OCI-LY7 (cell line): ENCODE measurements around the gene APBB2. TPM values are rescaled to one million over a fixed set of nuclear protein-coding genes. Genes with fewer than 3 reads are reported as not detected.

ENCODE experiments used
- BruUV-seq: library from RNA; stranded (reverse); fragments of 400-500 nt; replicated peaks from 2 replicates; lab custom pipeline; 2021; lab: Mats Ljungman, UMichigan
- CTCF ChIA-PET: fragments of 300-600 bp; sonication (Branson Sonifier 250); formaldehyde crosslinking; loops from one replicate; lab custom pipeline; 2022; ENCODE audit warnings: antibody characterized with exemption; ENCODE audit not compliant: unreplicated experiment; lab: Charles Lee
- POLR2A ChIA-PET: fragments of 300-600 bp; sonication (Branson Sonifier 250); formaldehyde crosslinking; loops from one replicate; lab custom pipeline; 2022; ENCODE audit warnings: antibody characterized with exemption; lab: Charles Lee
- DNase-seq: peaks from one replicate; pipeline ENCODE4 v3.0.0-alpha.2; 2015; ENCODE audit warnings: low spot score
- H2AFZ ChIP-seq: fragments of 200-600 bp; sonication (generic), shearing (Covaris generic); 2 replicates; pipeline ENCODE4 v1.6.1; 2014; ENCODE audit warnings: mild to moderate bottlenecking, antibody characterized with exemption, low read length, moderate library complexity
- H3K27ac ChIP-seq: fragments of 200-600 bp; sonication (generic); 2 replicates; pipeline ENCODE4 v1.5.1; 2014; ENCODE audit warnings: mixed run types, low read depth, mild to moderate bottlenecking, moderate library complexity, low read length, inconsistent platforms; ENCODE audit not compliant: poor library complexity, severe bottlenecking
- H3K36me3 ChIP-seq: fragments of 200-600 bp; sonication (generic); 2 replicates; pipeline ENCODE4 v1.6.1; 2014; ENCODE audit warnings: mild to moderate bottlenecking, antibody characterized with exemption, low read length, moderate library complexity, mixed read lengths; ENCODE audit not compliant: insufficient read depth
- H3K4me1 ChIP-seq: fragments of 200-600 bp; sonication (generic); 2 replicates; pipeline ENCODE4 v1.5.1; 2014; ENCODE audit warnings: mild to moderate bottlenecking, low read length; ENCODE audit not compliant: insufficient read depth, poor library complexity, severe bottlenecking
- H3K4me2 ChIP-seq: fragments of 200-600 bp; sonication (generic); 2 replicates; pipeline ENCODE4 v1.6.1; 2014; ENCODE audit warnings: mild to moderate bottlenecking, low read length
- H3K4me3 ChIP-seq: fragments of 200-600 bp; sonication (generic); 2 replicates; pipeline ENCODE4 v1.5.1; 2014; ENCODE audit warnings: mild to moderate bottlenecking, low read depth, low read length; ENCODE audit not compliant: poor library complexity, severe bottlenecking
- H3K79me2 ChIP-seq: fragments of 200-600 bp; sonication (generic); 2 replicates; pipeline ENCODE4 v1.6.1; 2016; ENCODE audit warnings: low read depth, mild to moderate bottlenecking, low read length, moderate library complexity, mixed read lengths; ENCODE audit not compliant: insufficient read depth
- H3K9me2 ChIP-seq: fragments of 200-600 bp; sonication (generic); 2 replicates; pipeline ENCODE4 v1.6.1; 2016; ENCODE audit warnings: mild to moderate bottlenecking, low read length, mixed read lengths; ENCODE audit not compliant: insufficient read depth
- H3K9me3 ChIP-seq: fragments of 200-600 bp; sonication (generic); 2 replicates; pipeline ENCODE4 v1.6.1; 2014; ENCODE audit warnings: mild to moderate bottlenecking, mixed run types, low read length, mixed read lengths
- H4K20me1 ChIP-seq: fragments of 200-600 bp; sonication (generic); 2 replicates; pipeline ENCODE4 v1.6.1; 2014; ENCODE audit warnings: mild to moderate bottlenecking, antibody characterized with exemption, low read length, moderate library complexity, mixed read lengths; ENCODE audit not compliant: insufficient read depth
- CTCF ChIP-seq: fragments of 200-600 bp; sonication (generic); conservative IDR thresholded peaks from 2 replicates; pipeline ENCODE4 v1.5.1; 2014; ENCODE audit warnings: mild to moderate bottlenecking, antibody characterized with exemption, low read length, moderate library complexity, mixed read lengths
- EZH2phosphoT487 ChIP-seq: fragments of 200-600 bp; sonication (generic); IDR thresholded peaks from 2 replicates; pipeline ENCODE4 v1.6.1; 2018; ENCODE audit warnings: low read depth, borderline replicate concordance, mild to moderate bottlenecking, mixed run types, antibody characterized with exemption, low read length, moderate library complexity, mixed read lengths
- intact Hi-C: fragments of 100-400 bp; cut with micrococcal nuclease; formaldehyde crosslinking; loops from one replicate; pipeline ENCODE4 v1.10.0; 2022; ENCODE audit not compliant: unreplicated experiment
- total RNA-seq, 2 experiments: library from RNA; depleted of rRNA in 1 of 2; stranded (reverse); fragments of >200 nt in 1 of 2; shearing (Covaris generic) in 1 of 2; gene quantifications; 2 replicates each; pipeline ENCODE4 v1.2.3, GENCODE V29; 2014 to 2022

Gene APBB2
- total RNA-seq, 2 experiments from 2014 or later = 66.4 to 88.5 TPM

DNA sequence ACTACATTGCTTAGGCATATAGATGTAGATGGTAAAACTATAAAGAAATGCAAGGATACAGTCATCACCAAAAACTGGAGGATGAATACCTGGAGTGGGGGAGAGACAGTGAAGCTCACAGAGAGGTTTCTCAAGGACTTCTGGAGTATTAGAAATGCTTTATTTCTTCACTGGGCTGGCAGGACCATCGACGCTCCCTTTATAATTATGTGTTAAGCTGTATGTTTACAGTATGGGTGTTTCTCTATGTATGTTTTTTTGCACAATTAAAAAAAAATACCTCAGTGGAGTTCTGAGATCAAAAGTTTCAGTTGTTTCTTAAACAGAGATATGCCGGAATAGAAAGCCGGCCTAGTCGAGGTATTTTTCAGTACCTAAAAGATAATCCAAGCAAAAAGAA, 263.3 kb downstream of the APBB2 start:
- ChIA-PET POLR2A (interaction anchor here (1.0 kb wide), 1 partner anchor 261 kb away, joined by 3 read pairs; no protein-coding TSS in a partner anchor), CTCF (no interaction called here)
- BruUV-seq = no TSS peak
- TF ChIP-seq EZH2phosphoT487 = no peak
- TF ChIP-seq CTCF = no peak
- intact Hi-C loops = no loop called here
- no peaks in the 10 kb centered on the region for H3K9me3 ChIP-seq
- H3K4me1 ChIP-seq = peaks cover 11% of the 10 kb centered on the region
- H3K4me2 ChIP-seq = no peak overlapping the region
- DNase-seq = no peak
- 0 out of 2 replicates have a peak, but pooled peaks cover 10% of the 10 kb centered on the region for H3K36me3 ChIP-seq
- no peaks in the 10 kb centered on the region for H3K79me2 ChIP-seq
- H4K20me1 ChIP-seq = no peaks in the 10 kb centered on the region
- no peak overlapping the region for H2AFZ ChIP-seq
- H3K27ac ChIP-seq = no peak overlapping the region
- no peaks in the 10 kb centered on the region for H3K9me2 ChIP-seq
- no peak overlapping the region for H3K4me3 ChIP-seq

DNA sequence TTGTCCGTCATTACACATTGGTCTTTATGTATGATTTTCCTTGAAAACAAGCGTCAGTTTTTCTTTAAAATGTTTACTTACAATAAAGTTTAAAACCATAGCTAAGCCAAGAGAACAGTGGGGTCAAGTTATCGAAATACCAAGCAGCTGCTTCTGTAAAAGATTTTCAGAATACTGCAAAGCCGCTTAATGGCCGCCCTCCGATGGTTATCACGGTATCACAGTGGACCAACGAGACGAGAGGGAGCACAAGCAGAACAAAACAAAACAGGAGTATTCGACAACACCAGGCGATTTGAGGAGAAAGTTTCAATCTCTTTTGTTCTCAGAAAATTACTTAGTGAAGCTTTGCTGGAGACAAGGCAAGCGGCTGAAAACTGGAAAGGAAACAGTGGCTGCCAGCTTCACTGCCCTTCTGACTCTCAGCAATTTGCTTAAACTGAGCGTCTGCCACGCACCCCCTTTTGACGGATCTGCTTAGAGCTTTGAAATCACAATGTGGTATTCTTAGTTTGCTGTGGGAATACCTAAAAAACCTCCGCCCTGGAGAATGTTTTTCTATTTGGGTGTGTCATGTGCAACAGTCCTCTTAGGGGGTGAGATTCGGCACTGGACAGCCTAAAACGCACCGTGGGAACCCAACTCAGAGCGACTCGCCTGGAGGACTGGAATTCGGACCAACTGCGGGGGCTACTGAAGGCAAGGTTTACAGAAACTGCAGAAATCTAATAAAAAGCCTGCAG, 264.8 kb downstream of the APBB2 start:
- intact Hi-C loops = no loop called here
- Histone ChIP-seq H4K20me1 (no peaks in the 10 kb centered on the region), H3K4me2 (no peak overlapping the region), H3K36me3 (peaks cover 6% of the 10 kb centered on the region; the same call in 1 of the 2 replicates), H3K79me2 (no peaks in the 10 kb centered on the region), H3K4me1 (peaks cover 9% of the 10 kb centered on the region), H2AFZ (no peak overlapping the region), H3K27ac (no peak overlapping the region), H3K4me3 (no peak overlapping the region), H3K9me3 (no peaks in the 10 kb centered on the region), H3K9me2 (no peaks in the 10 kb centered on the region)
- POLR2A ChIA-PET = interaction anchor here (0.6 kb wide), 1 partner anchor 28 kb away, joined by 3 read pairs; no protein-coding TSS in a partner anchor
- TF ChIP-seq CTCF (no peak), EZH2phosphoT487 (no peak)
- BruUV-seq = no TSS peak
- CTCF ChIA-PET = no interaction called here
- DNase-seq = no peak

- no TSS peak for BruUV-seq
- no peak overlapping the region for H3K27ac ChIP-seq
- POLR2A ChIA-PET = no interaction called here
- DNase-seq = no peak
- no peak overlapping the region for H3K4me2 ChIP-seq
- no peaks in the 10 kb centered on the region for H4K20me1 ChIP-seq
- peaks cover 21% of the 10 kb centered on the region; the same call in 1 of the 2 replicates for H3K36me3 ChIP-seq
- intact Hi-C loops = no loop called here
- no peaks in the 10 kb centered on the region for H3K79me2 ChIP-seq
- no peak overlapping the region for H3K4me3 ChIP-seq
- H3K9me3 ChIP-seq = no peaks in the 10 kb centered on the region
- CTCF ChIA-PET = no interaction called here
- H2AFZ ChIP-seq = no peak overlapping the region
- H3K9me2 ChIP-seq = no peaks in the 10 kb centered on the region
- no peaks in the 10 kb centered on the region for H3K4me1 ChIP-seq
- TF ChIP-seq EZH2phosphoT487 (no peak), CTCF (no peak)
Observed at GRCh38 chr4:40948014-40948413, 266.3 kb downstream of the APBB2 start.
